ENCODE measurements around the gene UNC5A. TPM values are rescaled to one million over a fixed set of nuclear protein-coding genes. Genes with fewer than 3 reads are reported as not detected.

UNC5A gene
- total RNA-seq, 2 experiments from 2014 or later = not detected

GRCh38 chr5:176814836-176815438 is 4.6 kb downstream of the UNC5A start:
- Mint-ChIP-seq H3K4me3 (no peak overlapping the region), H3K9me3 (no peaks in the 10 kb centered on the region), H3K36me3 (ENCODE audit: low read depth) (no peaks in the 10 kb centered on the region), H3K27me3 (peaks cover 70% of the 10 kb centered on the region), H3K27ac (no peak overlapping the region), H3K4me1 (peaks cover 12% of the 10 kb centered on the region)
- DNase-seq = no peak
- POLR2A ChIA-PET = no interaction called here
- CTCF ChIA-PET = interaction anchor here (0.6 to 1.5 kb wide), 3 partner anchors 10 to 1296 kb away, joined by 3 read pairs; no protein-coding TSS in a partner anchor

GRCh38 chr5:176816043-176816745 is 5.8 kb downstream of the UNC5A start:
- Mint-ChIP-seq H3K4me1 (peaks cover 10% of the 10 kb centered on the region), H3K36me3 (ENCODE audit: low read depth) (no peaks in the 10 kb centered on the region), H3K27ac (no peak overlapping the region), H3K27me3 (peaks cover 73% of the 10 kb centered on the region), H3K9me3 (no peaks in the 10 kb centered on the region), H3K4me3 (no peak overlapping the region)
- no peak for DNase-seq
- ChIA-PET CTCF (interaction anchor here (0.5 kb wide), 1 partner anchor 1365 kb away, joined by 3 read pairs; no protein-coding TSS in a partner anchor), POLR2A (no interaction called here)

GRCh38 chr5:176816791-176817347 is 6.5 kb downstream of the UNC5A start:
- POLR2A ChIA-PET = no interaction called here
- peaks cover 10% of the 10 kb centered on the region for H3K4me1 Mint-ChIP-seq
- CTCF ChIA-PET = no interaction called here
- DNase-seq = no peak
- H3K9me3 Mint-ChIP-seq = no peaks in the 10 kb centered on the region
- H3K36me3 Mint-ChIP-seq (ENCODE audit: low read depth) = no peaks in the 10 kb centered on the region
- H3K27ac Mint-ChIP-seq = no peak overlapping the region
- H3K27me3 Mint-ChIP-seq = peaks cover 67% of the 10 kb centered on the region
- no peak overlapping the region for H3K4me3 Mint-ChIP-seq

- Mint-ChIP-seq H3K36me3 (ENCODE audit: low read depth) (no peaks in the 10 kb centered on the region), H3K4me1 (peaks cover 10% of the 10 kb centered on the region), H3K27me3 (peaks cover 61% of the 10 kb centered on the region), H3K27ac (no peak overlapping the region), H3K4me3 (no peak overlapping the region), H3K9me3 (no peaks in the 10 kb centered on the region)
- DNase-seq = no peak
- POLR2A ChIA-PET = no interaction called here
- CTCF ChIA-PET = no interaction called here
Observed at GRCh38 chr5:176817369-176817840, 7.0 kb downstream of the UNC5A start.

GRCh38 chr5:176817841-176818377 is 7.5 kb downstream of the UNC5A start:
- ChIA-PET POLR2A (no interaction called here), CTCF (no interaction called here)
- H3K9me3 Mint-ChIP-seq = no peaks in the 10 kb centered on the region
- no peak overlapping the region for H3K4me3 Mint-ChIP-seq
- H3K27ac Mint-ChIP-seq = no peak overlapping the region
- no peaks in the 10 kb centered on the region for H3K36me3 Mint-ChIP-seq (ENCODE audit: low read depth)
- peaks cover 59% of the 10 kb centered on the region for H3K27me3 Mint-ChIP-seq
- DNase-seq = no peak
- H3K4me1 Mint-ChIP-seq = peaks cover 10% of the 10 kb centered on the region

- Mint-ChIP-seq H3K27ac (no peak overlapping the region), H3K4me1 (peaks cover 10% of the 10 kb centered on the region), H3K4me3 (no peak overlapping the region), H3K9me3 (no peaks in the 10 kb centered on the region), H3K27me3 (peaks cover 55% of the 10 kb centered on the region), H3K36me3 (ENCODE audit: low read depth) (no peaks in the 10 kb centered on the region)
- peak; percentile 27 for DNase-seq
- CTCF ChIA-PET = interaction anchor here (0.8 kb wide), 1 partner anchor 160 kb away, joined by 3 read pairs; no protein-coding TSS in a partner anchor
- POLR2A ChIA-PET = no interaction called here
Observed at GRCh38 chr5:176818391-176819098, 8.2 kb downstream of the UNC5A start.

GRCh38 chr5:176819476-176819875 is 9.1 kb downstream of the UNC5A start:
- DNase-seq = no peak
- POLR2A ChIA-PET = no interaction called here
- H3K27me3 Mint-ChIP-seq = peaks cover 50% of the 10 kb centered on the region
- H3K4me3 Mint-ChIP-seq = no peak overlapping the region
- no peaks in the 10 kb centered on the region for H3K9me3 Mint-ChIP-seq
- no peaks in the 10 kb centered on the region for H3K36me3 Mint-ChIP-seq (ENCODE audit: low read depth)
- H3K27ac Mint-ChIP-seq = no peak overlapping the region
- CTCF ChIA-PET = no interaction called here
- H3K4me1 Mint-ChIP-seq = peaks cover 10% of the 10 kb centered on the region

GRCh38 chr5:176820937-176821336 is 10.6 kb downstream of the UNC5A start:
- POLR2A ChIA-PET = no interaction called here
- Mint-ChIP-seq H3K4me1 (peaks cover 10% of the 10 kb centered on the region), H3K4me3 (no peak overlapping the region)

GRCh38 chr5:176821441-176821840 is 11.1 kb downstream of the UNC5A start:
- H3K4me3 Mint-ChIP-seq = no peak overlapping the region
- peaks cover 10% of the 10 kb centered on the region for H3K4me1 Mint-ChIP-seq
- ChIA-PET POLR2A (no interaction called here), CTCF (interaction anchor here (0.6 to 1.2 kb wide), 2 partner anchors 16 to 151 kb away, joined by 3 to 4 read pairs; no protein-coding TSS in a partner anchor)
- peaks cover 36% of the 10 kb centered on the region for H3K27me3 Mint-ChIP-seq
- H3K9me3 Mint-ChIP-seq = no peaks in the 10 kb centered on the region
- no peak overlapping the region for H3K27ac Mint-ChIP-seq
- DNase-seq = no peak
- no peaks in the 10 kb centered on the region for H3K36me3 Mint-ChIP-seq (ENCODE audit: low read depth)

More at GRCh38 chr5:176820937-176821336, 10.6 kb downstream of the UNC5A start:
- H3K9me3 Mint-ChIP-seq = no peaks in the 10 kb centered on the region
- H3K27ac Mint-ChIP-seq = no peak overlapping the region
- DNase-seq = no peak
- CTCF ChIA-PET = interaction anchor here (1.0 to 1.2 kb wide), 2 partner anchors 16 to 141 kb away, joined by 3 to 4 read pairs; no protein-coding TSS in a partner anchor
- H3K36me3 Mint-ChIP-seq (ENCODE audit: low read depth) = no peaks in the 10 kb centered on the region
- peaks cover 41% of the 10 kb centered on the region for H3K27me3 Mint-ChIP-seq

- CTCF ChIA-PET = interaction anchor here (0.6 kb wide), 1 partner anchor 150 kb away, joined by 3 read pairs; no protein-coding TSS in a partner anchor
- Mint-ChIP-seq H3K27ac (no peak overlapping the region), H3K27me3 (peaks cover 28% of the 10 kb centered on the region)
Observed at GRCh38 chr5:176822041-176822792, 11.9 kb downstream of the UNC5A start.

GRCh38 chr5:176822793-176823481 is 12.6 kb downstream of the UNC5A start:
- H3K9me3 Mint-ChIP-seq = no peaks in the 10 kb centered on the region
- H3K4me1 Mint-ChIP-seq = peaks cover 7% of the 10 kb centered on the region
- no peak overlapping the region for H3K27ac Mint-ChIP-seq
- no peak for DNase-seq
- peaks cover 28% of the 10 kb centered on the region for H3K27me3 Mint-ChIP-seq
- H3K36me3 Mint-ChIP-seq (ENCODE audit: low read depth) = no peaks in the 10 kb centered on the region
- ChIA-PET POLR2A (no interaction called here), CTCF (no interaction called here)
- H3K4me3 Mint-ChIP-seq = no peak overlapping the region

More at GRCh38 chr5:176822041-176822792, 11.9 kb downstream of the UNC5A start:
- Mint-ChIP-seq H3K4me1 (peaks cover 7% of the 10 kb centered on the region), H3K9me3 (no peaks in the 10 kb centered on the region), H3K4me3 (no peak overlapping the region), H3K36me3 (ENCODE audit: low read depth) (no peaks in the 10 kb centered on the region)
- POLR2A ChIA-PET = no interaction called here
- no peak for DNase-seq
